ENCODE measurements around the gene OGFR. TPM values are rescaled to one million over a fixed set of nuclear protein-coding genes. Genes with fewer than 3 reads are reported as not detected.

The OGFR gene
- total RNA-seq, 1 experiment from 2014 or later: 73.6 TPM

DNA sequence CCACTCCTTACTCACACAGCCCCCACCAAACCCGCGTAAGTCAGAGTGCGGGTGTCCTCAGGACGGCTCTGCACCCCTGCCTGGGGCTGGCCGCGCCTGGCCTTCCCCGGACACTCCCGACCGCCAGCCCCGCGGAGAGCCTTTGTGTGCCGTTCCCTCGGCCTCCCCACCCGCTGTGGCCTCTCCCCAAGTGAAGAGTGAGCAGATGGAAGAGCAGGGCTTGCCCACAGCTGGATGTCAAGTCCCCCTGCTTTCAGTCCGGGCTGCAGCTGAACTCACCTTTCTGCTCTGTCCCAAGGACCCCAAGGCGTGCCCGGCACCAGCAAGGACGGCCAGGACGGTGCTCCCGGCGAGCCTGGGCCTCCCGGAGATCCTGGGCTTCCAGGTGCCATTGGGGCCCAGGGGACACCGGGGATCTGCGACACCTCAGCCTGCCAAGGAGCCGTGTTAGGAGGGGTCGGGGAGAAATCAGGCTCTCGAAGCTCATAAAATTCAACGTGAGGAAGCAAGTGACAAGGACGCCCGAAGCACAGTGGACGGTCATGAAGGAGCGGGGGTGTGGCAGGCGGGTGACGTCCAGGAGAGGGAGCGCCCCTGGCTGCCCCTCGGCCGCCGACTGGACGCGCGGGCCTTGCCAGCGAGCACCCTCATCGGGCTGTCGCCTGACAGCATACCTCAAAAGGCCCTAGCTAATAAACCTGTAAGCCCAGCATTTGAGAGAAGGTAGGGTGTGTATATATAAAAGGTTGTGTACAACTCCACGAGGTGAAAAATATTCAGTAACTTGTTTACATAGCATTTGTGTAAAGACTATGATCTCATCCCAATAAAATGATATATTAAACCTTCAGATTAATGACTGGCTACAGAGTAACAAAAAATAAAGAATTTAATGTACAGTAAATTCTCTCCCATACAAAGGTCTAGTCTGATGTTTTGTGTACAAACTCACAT is 35.9 kb downstream of the OGFR start (continued):
- TF ChIP-seq SRF (IDR thresholded peaks at IDR 0.05; ENCODE audit: low read depth) (no peak), ZNF274 (IDR thresholded peaks at IDR 0.05; ENCODE audit: low read depth, low read length) (no peak), TCF7L2 (IDR thresholded peaks at IDR 0.05; ENCODE audit: borderline replicate concordance, extremely low read depth, insufficient read depth, insufficient read length) (no peak), ELF1 (IDR thresholded peaks at IDR 0.05; ENCODE audit: borderline replicate concordance, low read depth) (no peak), FOSL1 (IDR thresholded peaks at IDR 0.05; ENCODE audit: low read depth) (no peak)

DNA sequence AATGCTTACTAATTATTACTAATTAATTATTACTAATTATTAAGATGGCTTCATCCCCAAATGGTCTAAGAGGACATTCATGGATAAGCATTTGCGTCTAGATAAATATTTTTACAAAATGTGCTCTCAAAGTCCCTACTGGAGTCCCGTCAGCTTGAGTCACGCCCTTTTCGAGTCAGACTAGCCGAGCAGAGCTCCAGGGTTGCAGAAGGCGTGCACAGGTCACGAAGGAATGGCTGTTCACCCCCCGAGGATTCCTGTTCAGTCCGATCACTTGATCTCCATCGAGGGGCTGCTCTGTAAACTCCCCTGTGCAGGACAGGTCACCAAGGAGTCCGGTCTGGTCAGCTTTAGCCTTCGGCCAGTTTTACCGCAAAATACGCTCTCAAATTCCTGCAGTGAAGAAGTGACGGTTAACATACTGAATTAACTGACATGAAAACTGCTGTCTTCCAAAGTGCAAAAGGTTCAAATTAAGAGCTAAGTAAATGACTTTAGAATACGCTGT is 37.1 kb downstream of the OGFR start:
- Histone ChIP-seq H3K9me2 (ENCODE audit: insufficient read depth) (no peaks in the 10 kb centered on the region), H3K4me1 (ENCODE audit: control insufficient read depth in 1 of 2, insufficient read depth in 2 of 2, low read length in 2 of 2) (no peaks in the 10 kb centered on the region), H3K9me3 (ENCODE audit: control insufficient read depth in 1 of 2, insufficient read depth in 1 of 2, low read depth in 1 of 2, low read length in 2 of 2) (no peaks in the 10 kb centered on the region), H3K27me3 (ENCODE audit: insufficient read depth, low read length) (no peaks in the 10 kb centered on the region), H3K4me2 (ENCODE audit: low read length) (no peak overlapping the region), H3K27ac (ENCODE audit: low read depth, low read length) (no peak overlapping the region), H3K79me2 (ENCODE audit: insufficient read depth, low read length) (no peaks in the 10 kb centered on the region), H3K9ac (ENCODE audit: low read length) (no peak overlapping the region), H3K36me3 (ENCODE audit: control insufficient read depth in 1 of 2, insufficient read depth in 2 of 2, low read length in 2 of 2) (peaks cover 7 to 8% of the 10 kb centered on the region in 2 experiments; a peak in 2 of 4 replicates), H3K4me3 (replicated peaks in 1 of 2; ENCODE audit: low read depth in 1 of 2, low read length in 2 of 2) (no peak overlapping the region), H2AFZ (ENCODE audit: low read depth, low read length, poor library complexity, severe bottlenecking) (no peak overlapping the region), H4K20me1 (ENCODE audit: insufficient read depth) (no peaks in the 10 kb centered on the region)
- intact Hi-C loops (cut with micrococcal nuclease): no loop called here
- no TSS peak for BruUV-seq (replicated peaks)
- TF ChIP-seq TCF7L2 (IDR thresholded peaks at IDR 0.05; ENCODE audit: borderline replicate concordance, extremely low read depth, insufficient read depth, insufficient read length) (no peak), JUND (IDR thresholded peaks at IDR 0.05) (no peak), ZNF274 (IDR thresholded peaks at IDR 0.05; ENCODE audit: low read depth, low read length) (no peak), POLR2A (IDR thresholded peaks at IDR 0.05; ENCODE audit: borderline replicate concordance, extremely low read depth, insufficient read depth, insufficient read length) (no peak), SP1 (IDR thresholded peaks at IDR 0.05; ENCODE audit: low read depth) (no peak), SRF (IDR thresholded peaks at IDR 0.05; ENCODE audit: low read depth) (no peak), SIN3A (IDR thresholded peaks at IDR 0.05; ENCODE audit: low read depth) (no peak), CEBPB (IDR thresholded peaks at IDR 0.05; ENCODE audit: low read depth) (no peak), ELF1 (IDR thresholded peaks at IDR 0.05; ENCODE audit: borderline replicate concordance, low read depth) (no peak), EZH2 (IDR thresholded peaks at IDR 0.05) (no peak), ZFX (IDR thresholded peaks at IDR 0.05) (no peak), YY1 (IDR thresholded peaks at IDR 0.05; ENCODE audit: extremely low read depth, insufficient replicate concordance, low read depth, low read length) (no peak)
- TF ChIP-seq, protein P1, sequence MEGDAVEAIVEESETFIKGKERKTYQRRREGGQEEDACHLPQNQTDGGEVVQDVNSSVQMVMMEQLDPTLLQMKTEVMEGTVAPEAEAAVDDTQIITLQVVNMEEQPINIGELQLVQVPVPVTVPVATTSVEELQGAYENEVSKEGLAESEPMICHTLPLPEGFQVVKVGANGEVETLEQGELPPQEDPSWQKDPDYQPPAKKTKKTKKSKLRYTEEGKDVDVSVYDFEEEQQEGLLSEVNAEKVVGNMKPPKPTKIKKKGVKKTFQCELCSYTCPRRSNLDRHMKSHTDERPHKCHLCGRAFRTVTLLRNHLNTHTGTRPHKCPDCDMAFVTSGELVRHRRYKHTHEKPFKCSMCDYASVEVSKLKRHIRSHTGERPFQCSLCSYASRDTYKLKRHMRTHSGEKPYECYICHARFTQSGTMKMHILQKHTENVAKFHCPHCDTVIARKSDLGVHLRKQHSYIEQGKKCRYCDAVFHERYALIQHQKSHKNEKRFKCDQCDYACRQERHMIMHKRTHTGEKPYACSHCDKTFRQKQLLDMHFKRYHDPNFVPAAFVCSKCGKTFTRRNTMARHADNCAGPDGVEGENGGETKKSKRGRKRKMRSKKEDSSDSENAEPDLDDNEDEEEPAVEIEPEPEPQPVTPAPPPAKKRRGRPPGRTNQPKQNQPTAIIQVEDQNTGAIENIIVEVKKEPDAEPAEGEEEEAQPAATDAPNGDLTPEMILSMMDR (IDR thresholded peaks at IDR 0.05 in 2 of 3, conservative IDR thresholded peaks at IDR 0.05 in 1 of 3; ENCODE audit: borderline replicate concordance in 1 of 3, insufficient read depth in 1 of 3, low read depth in 2 of 3, low read length in 2 of 3): no peak
- ChIA-PET CTCF (no interaction called here), POLR2A (interaction anchor here (1.2 kb wide), 1 partner anchor 20 kb away, joined by 3 read pairs; the partner anchor contains the start of gene TCFL5), RAD21 (ENCODE audit: low non-redundant PET in 1 of 2, low total read pairs in 2 of 2, uncharacterized antibody in 2 of 2, unreplicated experiment in 2 of 2) (no interaction called here)
- DNase-seq (ENCODE audit: low read depth, low spot score): no peak
- ATAC-seq: no peak

Measured in HCT116 (cell line).